GM10248 (cell line): ENCODE data around the gene SEC14L6.

Experiments
- CTCF ChIA-PET: fragments of 300-600 bp; sonication (Branson Sonifier 250); formaldehyde crosslinking; extraction: SDS; loops from one replicate; lab custom pipeline; 2021; ENCODE audit warnings: antibody characterized with exemption; lab: Yijun Ruan, JAX
- POLR2A ChIA-PET: fragments of 350-650 bp; sonication (Branson Sonifier 250); formaldehyde crosslinking; extraction: SDS; loops from one replicate; lab custom pipeline; 2020; ENCODE audit warnings: antibody characterized with exemption; lab: Yijun Ruan, JAX
- DNase-seq: peaks from one replicate; pipeline ENCODE4 v3.0.0; 2012; ENCODE audit errors: extremely low spot score
- CTCF ChIP-seq: IDR thresholded peaks from 2 replicates; pipeline ENCODE4 v1.5.1; 2012; ENCODE audit warnings: mild to moderate bottlenecking, low read depth; ENCODE audit errors: extremely low read depth, missing control alignments, control extremely low read depth

Gene SEC14L6

GRCh38 chr22:30490399-30490798, 56.1 kb downstream of the SEC14L6 start:
- ChIA-PET CTCF (interaction anchor here (1.0 to 2.1 kb wide), 4 partner anchors 12 to 103 kb away, joined by 3 to 6 read pairs (median 4); partner anchors contain the start of gene RNF215), POLR2A (no interaction called here)
- no peak for TF ChIP-seq CTCF
- peak; percentile 20 for DNase-seq

- TF ChIP-seq CTCF = no peak
- POLR2A ChIA-PET = no interaction called here
- no peak for DNase-seq
- CTCF ChIA-PET = interaction anchor here (1.3 to 5.4 kb wide), 3 partner anchors 43 to 200 kb away, joined by 3 to 52 read pairs (median 3); no protein-coding TSS in a partner anchor
Measured at GRCh38 chr22:30488121-30488520, 58.4 kb downstream of the SEC14L6 start.

GRCh38 chr22:30486661-30487115, 59.9 kb downstream of the SEC14L6 start:
- no peak for TF ChIP-seq CTCF
- CTCF ChIA-PET = interaction anchor here (1.0 to 5.4 kb wide), 14 partner anchors 9 to 268 kb away, joined by 3 to 52 read pairs (median 4); partner anchors contain the start of gene SEC14L2
- POLR2A ChIA-PET = no interaction called here
- DNase-seq = no peak

- TF ChIP-seq CTCF = no peak
- no peak for DNase-seq
- CTCF ChIA-PET = interaction anchor here (0.7 to 5.4 kb wide), 21 partner anchors 9 to 269 kb away, joined by 3 to 52 read pairs (median 4); partner anchors contain the start of gene SEC14L2
- POLR2A ChIA-PET = no interaction called here
Measured at GRCh38 chr22:30486118-30486517, 60.4 kb downstream of the SEC14L6 start.

- peak; percentile 88 for TF ChIP-seq CTCF
- peak; percentile 94 for DNase-seq
- CTCF ChIA-PET = interaction anchor here (0.7 to 5.4 kb wide), 24 partner anchors 8 to 270 kb away, joined by 3 to 52 read pairs (median 4); partner anchors contain the start of gene SEC14L2
- POLR2A ChIA-PET = no interaction called here
Measured at GRCh38 chr22:30485362-30485988, 61.1 kb downstream of the SEC14L6 start.

GRCh38 chr22:30483169-30483568, 63.4 kb downstream of the SEC14L6 start:
- ChIA-PET POLR2A (no interaction called here), CTCF (interaction anchor here (4.0 to 5.4 kb wide), 2 partner anchors 38 to 93 kb away, joined by 32 to 52 read pairs; no protein-coding TSS in a partner anchor)
- no peak for DNase-seq
- TF ChIP-seq CTCF = no peak
